ENCODE results near the gene CTDSPL. TPM values are rescaled to one million over a fixed set of nuclear protein-coding genes. Genes with fewer than 3 reads are reported as not detected.

The CTDSPL gene
- total and polyA plus RNA-seq, 2 of the 13 experiments (the other 11 are each of a cell fraction or from before 2014, with no cell fraction given): 26.1 to 142 TPM

- TF ChIP-seq ZFAT (CRISPR knock-in tag; conservative IDR thresholded peaks at IDR 0.05): no peak
- no peak for TF ChIP-seq ZNF724P (CRISPR knock-in tag; IDR thresholded peaks at IDR 0.05; ENCODE audit: borderline replicate concordance)
- TF ChIP-seq SNAPC5 (CRISPR knock-in tag; IDR thresholded peaks at IDR 0.05; ENCODE audit: borderline replicate concordance): no peak
- TF ChIP-seq CHD2 (IDR thresholded peaks at IDR 0.05; ENCODE audit: low read depth, low read length): no peak
- peak; percentile 68; the same call in 1 of the 2 replicates for TF ChIP-seq ZNF609 (CRISPR knock-in tag; IDR thresholded peaks at IDR 0.05; ENCODE audit: borderline replicate concordance)
- TF ChIP-seq ZNF18 (CRISPR knock-in tag; IDR thresholded peaks at IDR 0.05; ENCODE audit: insufficient replicate concordance): peak; percentile 32
- TF ChIP-seq NAIF1 (CRISPR knock-in tag; IDR thresholded peaks at IDR 0.05; ENCODE audit: borderline replicate concordance): 0 out of 2 replicates have a peak, but pooled peaks have one; percentile 48
- TF ChIP-seq RFX1 (IDR thresholded peaks at IDR 0.05): no peak
- no peak for TF ChIP-seq ZNF781 (CRISPR knock-in tag; IDR thresholded peaks at IDR 0.05; ENCODE audit: borderline replicate concordance, not compliant biosample characterization)
- TF ChIP-seq MTF2 (CRISPR knock-in tag; IDR thresholded peaks at IDR 0.05; ENCODE audit: borderline replicate concordance): no peak
- no peak for TF ChIP-seq ZNF720 (CRISPR knock-in tag; IDR thresholded peaks at IDR 0.05)
- TF ChIP-seq HNF4G (IDR thresholded peaks at IDR 0.05; ENCODE audit: borderline replicate concordance, low read depth, low read length): peak; percentile 52
- no peak for TF ChIP-seq HNF4G (CRISPR knock-in tag; IDR thresholded peaks at IDR 0.05; ENCODE audit: borderline replicate concordance, low read depth)
- TF ChIP-seq ZNF33A (CRISPR knock-in tag; IDR thresholded peaks at IDR 0.05; ENCODE audit: borderline replicate concordance): no peak
- peak; percentile 89 for TF ChIP-seq FOXP4 (CRISPR knock-in tag; IDR thresholded peaks at IDR 0.05)
- no peak; the same call in 1 of the 2 replicates for TF ChIP-seq UBTF (CRISPR knock-in tag; IDR thresholded peaks at IDR 0.05)
- TF ChIP-seq GFI1 (CRISPR knock-in tag; IDR thresholded peaks at IDR 0.05; ENCODE audit: borderline replicate concordance): peak; percentile 90
- TF ChIP-seq NR1H2 (CRISPR knock-in tag; IDR thresholded peaks at IDR 0.05; ENCODE audit: borderline replicate concordance, low read depth): no peak
These were observed 31.4 kb downstream of the CTDSPL start (continued) for GRCh38 chr3:37892927-37893600.

Measured in HepG2 (cell line).